GM13976 (cell line): ENCODE results near the gene AP2M1.

Experiments
- DNase-seq: peaks from one replicate; pipeline ENCODE4 v3.0.0; 2012; ENCODE audit warnings: low spot score
- CTCF ChIP-seq: IDR thresholded peaks from 2 replicates; pipeline ENCODE4 v1.5.1; 2012; ENCODE audit warnings: borderline replicate concordance, mild to moderate bottlenecking; ENCODE audit not compliant: insufficient read depth; ENCODE audit errors: extremely low read depth, missing control alignments, control extremely low read depth
- in situ Hi-C: fragments of 300-500 bp; cut with MboI; formaldehyde crosslinking; loops from one replicate; pipeline ENCODE4 v1.12.0; 2022; ENCODE audit warnings: low sequenced_read_pairs, mixed read lengths, inconsistent platforms; ENCODE audit not compliant: unreplicated experiment

Gene AP2M1

GRCh38 chr3:184172681-184173373 lies 1.8 kb upstream of the AP2M1 start:
- in situ Hi-C loops = no loop called here
- TF ChIP-seq CTCF = no peak
- DNase-seq = no peak

GRCh38 chr3:184173374-184173722 lies 1.3 kb upstream of the AP2M1 start:
- no peak for DNase-seq
- in situ Hi-C loops = no loop called here
- TF ChIP-seq CTCF = no peak

- no peak for DNase-seq
- in situ Hi-C loops = no loop called here
- no peak for TF ChIP-seq CTCF
Observed at GRCh38 chr3:184174284-184174645, 390 bp upstream of the AP2M1 start.

GRCh38 chr3:184175506-184175905 lies 851 bp downstream of the AP2M1 start:
- no peak for DNase-seq
- TF ChIP-seq CTCF = no peak
- in situ Hi-C loops = no loop called here

GRCh38 chr3:184175981-184176376 lies 1.3 kb downstream of the AP2M1 start:
- no peak for TF ChIP-seq CTCF
- DNase-seq = no peak
- in situ Hi-C loops = no loop called here

- DNase-seq = no peak
- in situ Hi-C loops = no loop called here
- no peak for TF ChIP-seq CTCF
Observed at GRCh38 chr3:184176377-184177330, 2.0 kb downstream of the AP2M1 start.
